ENCODE data around the gene REPS1. TPM values are rescaled to one million over a fixed set of nuclear protein-coding genes. Genes with fewer than 3 reads are reported as not detected.

The REPS1 gene
- total RNA-seq, 1 donor from 2014 or later, result 31.1 TPM

DNA sequence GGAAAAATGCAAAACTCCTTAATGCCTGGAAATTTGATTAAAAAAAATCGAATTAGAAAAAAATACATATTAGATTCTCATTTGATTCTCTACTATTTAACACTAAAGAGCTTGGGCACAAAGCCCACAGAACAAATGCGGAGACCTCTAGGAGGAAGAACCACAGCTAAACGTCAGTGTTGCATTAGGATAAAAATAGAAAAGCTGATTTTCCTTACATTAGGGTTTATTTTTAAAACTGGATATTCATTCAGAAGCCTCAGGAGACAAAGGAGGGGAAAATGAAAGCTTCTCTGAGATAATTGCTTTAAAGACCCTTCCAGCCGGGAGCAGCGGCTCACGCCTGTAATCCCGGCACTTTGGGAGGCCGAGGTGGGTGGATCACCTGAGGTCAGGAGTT, 114.9 kb downstream of the REPS1 start:
- DNase-seq (no peak), ATAC-seq (no peak)
- intact Hi-C loops (cut with micrococcal nuclease), result no loop called here

DNA sequence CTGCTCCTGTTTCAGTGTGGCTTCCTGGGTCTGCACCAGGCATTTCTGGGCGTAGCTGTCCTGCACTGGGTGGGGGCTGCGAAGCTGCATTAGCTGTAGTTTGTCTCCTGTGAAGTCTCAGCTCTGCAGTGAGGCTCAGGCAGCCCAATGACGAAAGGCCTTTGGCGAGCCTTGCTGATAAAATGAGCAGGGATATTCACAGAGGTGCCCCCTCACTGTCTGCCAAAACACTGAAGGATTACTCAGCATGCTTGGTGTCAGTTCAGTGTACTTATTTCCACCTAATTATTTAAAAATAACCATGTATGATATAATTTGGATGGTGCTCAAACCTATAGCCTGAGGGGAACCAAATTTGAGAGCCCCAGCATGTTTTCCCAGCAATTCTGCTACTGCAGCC, 118.7 kb downstream of the REPS1 start:
- intact Hi-C loops (cut with micrococcal nuclease), result no loop called here
- ATAC-seq, result peak; percentile 87

DNA sequence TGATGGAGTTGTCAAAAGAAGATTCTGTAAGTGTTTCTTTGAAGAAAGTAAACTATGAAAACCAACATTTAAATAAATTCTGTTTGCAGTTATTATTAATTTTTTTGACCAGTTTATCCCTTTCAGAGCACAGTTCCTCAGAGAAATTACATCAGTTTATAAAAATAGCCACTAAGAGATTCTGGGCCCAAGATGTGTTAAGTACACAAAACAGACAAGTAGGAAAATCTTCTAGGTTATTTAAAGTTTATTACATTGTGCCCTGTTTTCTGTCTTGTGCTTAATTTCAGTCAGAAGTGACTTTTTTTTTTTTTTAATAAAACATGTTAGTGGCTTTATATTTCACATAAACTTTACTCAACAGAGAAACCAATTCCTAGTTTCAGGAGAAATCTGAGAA, 119.9 kb downstream of the REPS1 start:
- intact Hi-C loops (cut with micrococcal nuclease), result no loop called here
- ATAC-seq (no peak), DNase-seq (no peak)

More for the DNA sequence above, 118.7 kb downstream of the REPS1 start:
- DNase-seq, result peak; percentile 73

DNA sequence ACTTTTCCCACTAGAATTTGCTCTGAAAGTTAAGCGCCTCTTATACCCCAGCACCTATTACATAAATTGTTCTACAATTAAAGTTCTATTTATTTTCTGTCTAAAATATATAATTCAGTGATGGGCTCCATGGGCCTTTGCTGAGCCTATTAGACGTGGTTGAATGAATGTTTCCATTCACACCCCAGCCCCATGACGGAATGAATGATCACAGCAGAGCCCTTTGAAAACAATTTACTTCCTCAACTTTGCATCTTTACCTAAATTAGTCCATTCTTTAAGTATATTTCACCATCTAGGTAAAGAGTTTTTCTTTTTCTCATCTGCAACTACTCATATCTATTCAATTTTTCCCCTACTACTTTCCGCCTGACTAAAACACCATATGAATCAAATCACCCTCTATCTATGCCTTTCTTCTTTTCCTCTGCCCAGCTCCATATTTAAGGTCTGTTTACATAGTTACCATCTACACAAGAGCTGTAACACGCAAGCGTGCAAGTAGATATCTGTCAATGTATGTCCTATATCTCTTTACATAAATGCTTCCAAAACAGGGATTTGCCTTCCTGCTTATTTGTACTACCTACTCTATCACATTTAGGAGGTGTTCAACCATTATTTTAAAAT, 122.5 kb downstream of the REPS1 start:
- DNase-seq (no peak), ATAC-seq (no peak)
- intact Hi-C loops (cut with micrococcal nuclease), result no loop called here

GRCh38 chr6:138864343-138864890, 123.6 kb downstream of the REPS1 start:
- DNase-seq (no peak), ATAC-seq (peak; percentile 5)
- intact Hi-C loops (cut with micrococcal nuclease), result no loop called here

GRCh38 chr6:138863321-138863720, 124.7 kb downstream of the REPS1 start:
- DNase-seq (no peak), ATAC-seq (peak; percentile 89)
- intact Hi-C loops (cut with micrococcal nuclease), result no loop called here

DNA sequence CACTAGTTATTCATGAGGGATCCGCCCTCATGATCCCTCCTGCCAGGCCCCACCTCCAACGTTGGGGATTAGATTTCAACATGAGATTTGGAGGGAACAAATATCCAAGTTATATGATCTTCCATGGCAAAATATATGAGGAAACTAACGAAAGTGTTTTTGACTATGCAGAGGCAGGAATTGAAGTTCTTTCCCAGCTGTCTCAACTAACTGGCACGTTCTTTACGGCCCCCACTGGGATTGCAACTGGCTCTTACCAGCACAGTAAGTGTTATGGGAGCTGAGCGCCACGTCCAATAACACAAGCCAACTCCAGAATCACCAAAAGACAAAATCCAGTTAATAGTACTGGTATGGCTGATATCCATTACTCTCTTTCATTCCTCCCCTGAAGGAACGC, 125.6 kb downstream of the REPS1 start:
- ATAC-seq (peak; percentile 14), DNase-seq (no peak)
- intact Hi-C loops (cut with micrococcal nuclease), result no loop called here

DNA sequence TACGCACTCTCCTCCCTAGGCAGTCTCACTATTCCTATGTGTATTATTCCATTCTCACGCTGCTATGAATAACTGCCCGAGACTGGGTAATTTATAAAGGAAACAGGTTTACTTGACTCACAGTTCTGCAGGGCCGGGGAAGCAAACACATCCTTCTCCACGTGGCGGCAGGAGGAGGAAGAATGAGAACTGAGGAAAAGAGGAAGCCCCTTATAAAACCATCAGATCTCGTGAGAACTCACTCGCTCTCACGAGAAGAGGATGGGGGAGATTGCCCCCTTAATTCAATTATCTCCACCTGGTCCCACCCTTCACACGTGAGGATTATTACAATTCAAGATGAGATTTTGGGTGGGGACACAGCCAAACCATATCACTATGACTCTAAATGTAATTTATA, 130.3 kb downstream of the REPS1 start:
- intact Hi-C loops (cut with micrococcal nuclease), result no loop called here
- ATAC-seq (no peak), DNase-seq (no peak)

DNA sequence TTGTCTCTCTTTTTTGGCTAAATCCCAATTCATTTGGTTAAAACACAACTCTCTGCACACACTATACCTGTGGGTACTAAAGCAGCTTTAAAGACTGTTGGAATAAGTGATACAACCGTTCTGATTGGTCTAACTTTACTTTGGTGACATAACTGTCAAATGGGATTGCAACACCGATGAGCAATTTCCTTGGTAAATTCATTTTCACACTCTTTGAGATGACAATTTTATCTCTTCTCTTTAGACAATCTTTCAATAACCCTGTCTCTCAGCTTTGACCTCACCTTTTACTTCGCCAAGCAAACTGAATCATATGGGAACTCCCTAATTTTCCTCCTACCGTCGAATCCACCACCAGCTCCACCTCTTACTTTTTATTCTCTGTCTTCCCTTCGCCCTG, 131.4 kb downstream of the REPS1 start:
- no peak for ATAC-seq
- DNase-seq, result no peak
- intact Hi-C loops (cut with micrococcal nuclease), result no loop called here

Other genes starting within 250 kb of the REPS1 start
- 9.0 TPM for gene CCDC28A, start 214.5 kb downstream of the REPS1 start, total RNA-seq
- gene ECT2L, start 192.2 kb downstream of the REPS1 start, total RNA-seq, result 0.37 TPM
- 7.1 TPM for gene ABRACL, start 40.5 kb upstream of the REPS1 start, total RNA-seq
- 63.3 TPM for gene HECA, start 146.8 kb upstream of the REPS1 start, total RNA-seq